GM21717 (cell line): ENCODE results near the gene CALML4.
"Not testable (repeated sequence)": the region's sequence is repeated elsewhere in the genome, so short reads cannot be mapped to it uniquely, and the experiment has no call there.

Experiments used
- ATAC-seq: cut with Tn5 transposase; IDR thresholded peaks from one replicate; pipeline ENCODE4 v1.9.1; 2021; ENCODE audit warnings: mild to moderate bottlenecking, moderate library complexity; ENCODE audit not compliant: unreplicated experiment

The CALML4 gene

DNA sequence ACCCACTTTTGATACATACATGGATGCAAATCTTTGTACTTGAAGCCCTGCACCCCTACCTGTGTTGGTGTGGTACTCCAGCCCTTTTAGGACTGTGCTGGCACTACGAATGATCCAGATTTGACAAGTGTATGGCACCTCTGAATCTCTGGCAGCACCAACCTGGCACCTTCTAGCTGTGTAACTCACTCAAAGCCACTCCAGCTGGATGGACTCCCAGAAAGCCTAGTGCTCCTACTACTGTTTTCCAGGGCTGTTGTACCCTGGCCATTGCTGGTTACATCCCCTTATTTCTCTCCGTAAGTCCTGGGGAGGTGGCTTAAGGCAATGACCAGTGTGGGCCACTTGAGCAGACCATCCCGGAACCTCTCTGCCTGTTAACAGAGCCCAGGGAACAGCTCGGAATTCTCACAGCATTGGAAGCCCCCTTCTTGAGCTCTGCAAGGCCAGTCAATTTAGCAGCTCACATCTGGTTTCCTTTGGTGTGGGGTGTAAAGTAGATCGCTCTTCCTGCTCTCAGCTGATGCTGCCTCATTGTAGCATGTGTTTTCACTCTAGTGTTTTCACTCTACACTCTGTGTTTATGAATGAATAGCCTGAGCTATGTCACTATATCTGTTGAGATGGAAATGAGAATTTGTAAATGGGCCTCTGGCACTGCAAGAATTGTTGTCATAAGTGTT, 12.2 kb downstream of the CALML4 start:
- no peak for ATAC-seq

DNA sequence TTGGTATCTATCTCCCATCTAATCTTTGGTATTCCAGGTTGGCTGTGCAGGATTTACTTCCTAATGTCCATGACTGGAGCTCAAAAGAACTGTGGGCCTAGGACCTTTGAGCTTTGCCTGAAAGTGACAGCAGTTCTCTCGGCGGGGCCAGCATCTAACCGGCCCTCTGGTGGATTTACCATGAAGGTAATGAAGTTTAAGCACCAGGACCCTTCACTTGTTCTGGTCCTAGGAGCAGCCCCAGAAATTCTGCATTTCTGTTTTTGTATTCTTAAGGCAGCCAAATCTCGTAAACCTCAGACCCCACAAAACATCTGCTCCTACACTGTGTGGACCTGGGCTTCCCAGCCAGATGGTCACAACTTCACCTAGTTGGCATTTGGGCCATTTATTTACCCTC, 13.0 kb downstream of the CALML4 start:
- no peak for ATAC-seq

DNA sequence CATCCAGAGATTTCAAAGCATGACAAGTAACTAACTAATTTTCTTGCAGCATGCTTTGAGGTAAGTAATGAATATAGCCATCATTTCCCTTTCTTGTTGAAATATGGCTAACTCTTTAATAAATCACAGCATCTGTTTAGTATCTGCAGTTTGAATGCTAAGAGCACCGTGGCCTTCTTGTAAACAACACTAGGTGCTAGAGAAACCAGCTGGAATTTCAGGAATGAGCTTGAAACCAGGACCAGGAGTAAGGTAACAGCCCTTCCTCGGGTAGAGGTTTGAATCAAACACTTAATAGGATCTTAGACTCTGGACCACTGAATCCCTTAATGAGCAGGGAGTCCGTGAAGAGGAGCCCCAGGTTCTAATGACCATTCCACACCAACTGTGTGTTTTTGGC, 13.6 kb downstream of the CALML4 start:
- no peak for ATAC-seq

DNA sequence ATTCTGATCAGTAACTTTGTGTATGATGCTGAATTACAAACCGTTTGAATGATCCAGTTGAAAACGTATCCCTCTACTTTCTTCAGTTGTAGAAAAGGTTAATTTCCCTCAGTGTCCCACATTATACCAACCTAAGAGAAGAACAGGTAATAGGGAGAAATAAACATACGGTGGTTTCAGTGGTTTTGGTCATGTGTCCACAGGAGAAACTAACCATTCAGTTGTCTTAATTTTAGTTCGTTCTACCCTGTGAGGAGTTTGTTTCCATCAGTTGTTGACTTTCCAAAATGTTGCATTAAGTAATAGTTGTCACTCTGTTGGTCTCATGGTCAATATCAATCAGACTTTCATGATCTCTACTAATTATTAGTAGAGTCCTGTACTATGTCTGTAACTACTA, 15.1 kb downstream of the CALML4 start:
- ATAC-seq: no peak

- ATAC-seq: no peak
Observed at GRCh38 chr15:68188647-68189046, 16.5 kb downstream of the CALML4 start.

DNA sequence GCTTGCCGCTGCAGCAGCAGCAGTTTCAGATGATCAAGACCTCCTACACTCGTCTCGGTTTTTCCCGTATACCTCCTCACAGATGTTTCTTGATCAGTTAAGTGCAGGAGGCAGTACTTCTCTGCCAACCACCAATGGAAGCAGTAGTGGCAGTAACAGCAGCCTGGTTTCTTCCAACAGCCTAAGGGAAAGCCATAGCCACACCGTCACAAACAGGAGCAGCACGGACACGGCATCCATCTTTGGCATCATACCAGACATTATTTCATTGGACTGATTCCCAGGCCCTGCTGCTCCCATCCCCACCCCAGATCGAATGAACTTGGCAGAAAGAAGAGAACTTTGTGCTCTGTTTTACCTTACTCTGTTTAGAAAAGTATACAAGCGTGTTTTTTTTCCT, 17.6 kb downstream of the CALML4 start:
- no peak for ATAC-seq

DNA sequence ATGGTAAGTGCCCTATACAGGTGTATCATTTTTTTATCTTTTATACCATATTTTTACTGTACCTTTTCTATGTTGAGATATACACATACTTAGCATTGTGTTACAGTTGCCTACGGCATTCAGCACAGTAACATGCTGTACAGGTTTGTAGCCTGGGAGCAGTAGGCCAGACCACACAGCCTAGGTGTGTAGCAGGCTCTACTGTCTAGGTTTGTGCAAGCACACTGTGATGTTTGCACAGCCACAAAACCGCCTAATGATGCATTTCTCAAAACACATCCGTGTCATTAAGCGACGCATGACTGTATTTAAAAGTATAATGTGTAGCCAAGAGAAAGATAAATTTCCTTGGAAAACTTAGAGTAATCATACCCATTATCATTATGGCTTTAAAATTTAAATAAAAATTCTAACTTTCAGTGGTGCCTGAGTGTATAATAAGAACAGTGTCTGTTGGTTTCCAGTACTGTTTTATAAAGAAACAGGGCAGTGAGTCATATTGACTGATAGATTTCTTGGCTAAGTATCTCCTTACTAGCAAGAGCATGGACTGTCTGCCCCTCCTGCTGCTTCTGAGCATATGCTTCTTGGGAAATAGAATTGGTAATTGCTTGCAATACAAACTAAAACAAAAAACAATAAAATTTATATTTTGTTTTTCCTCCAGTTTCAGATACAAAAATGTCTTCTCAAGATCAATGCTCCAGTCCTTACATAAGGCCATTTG, 18.3 kb downstream of the CALML4 start:
- no peak for ATAC-seq

GRCh38 chr15:68184616-68185480, 20.3 kb downstream of the CALML4 start:
- no peak for ATAC-seq

GRCh38 chr15:68183616-68184315, 21.4 kb downstream of the CALML4 start:
- ATAC-seq: no peak

- ATAC-seq: no peak
Observed at GRCh38 chr15:68177742-68178141, 27.4 kb downstream of the CALML4 start.

- no peak for ATAC-seq
Observed at GRCh38 chr15:68176601-68177000, 28.5 kb downstream of the CALML4 start.

- ATAC-seq: no peak
Observed at GRCh38 chr15:68175526-68175925, 29.6 kb downstream of the CALML4 start.

- ATAC-seq: no peak
Observed at GRCh38 chr15:68173119-68173518, 32.0 kb downstream of the CALML4 start.

- not testable (repeated sequence) for ATAC-seq
Observed at GRCh38 chr15:68172037-68172436, 33.1 kb downstream of the CALML4 start.

DNA sequence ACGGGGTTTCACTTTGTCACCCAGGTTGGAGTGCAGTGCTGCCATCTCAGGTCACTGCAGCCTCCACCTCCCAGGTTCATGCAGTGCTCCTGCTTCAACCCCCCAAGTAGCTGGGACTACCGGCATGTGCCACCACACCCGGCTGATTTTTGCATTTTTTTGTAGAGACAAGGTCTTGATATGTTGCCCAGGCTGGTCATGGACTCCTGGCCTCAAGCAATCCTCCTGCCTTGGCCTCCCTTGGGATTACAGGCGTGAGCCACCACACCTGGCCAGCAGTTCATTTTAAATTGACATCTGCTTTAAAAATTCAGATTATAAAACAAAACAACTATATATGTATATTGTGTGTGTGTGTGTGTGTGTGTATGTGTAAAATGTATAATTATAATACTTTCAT, 38.3 kb downstream of the CALML4 start:
- no peak for ATAC-seq

GRCh38 chr15:68163191-68163590, 41.9 kb downstream of the CALML4 start:
- no peak for ATAC-seq

- no peak for ATAC-seq
Observed at GRCh38 chr15:68158046-68158628, 47.0 kb downstream of the CALML4 start.

GRCh38 chr15:68157074-68157473, 48.1 kb downstream of the CALML4 start:
- no peak for ATAC-seq

GRCh38 chr15:68154923-68155559, 50.1 kb downstream of the CALML4 start:
- no peak for ATAC-seq

DNA sequence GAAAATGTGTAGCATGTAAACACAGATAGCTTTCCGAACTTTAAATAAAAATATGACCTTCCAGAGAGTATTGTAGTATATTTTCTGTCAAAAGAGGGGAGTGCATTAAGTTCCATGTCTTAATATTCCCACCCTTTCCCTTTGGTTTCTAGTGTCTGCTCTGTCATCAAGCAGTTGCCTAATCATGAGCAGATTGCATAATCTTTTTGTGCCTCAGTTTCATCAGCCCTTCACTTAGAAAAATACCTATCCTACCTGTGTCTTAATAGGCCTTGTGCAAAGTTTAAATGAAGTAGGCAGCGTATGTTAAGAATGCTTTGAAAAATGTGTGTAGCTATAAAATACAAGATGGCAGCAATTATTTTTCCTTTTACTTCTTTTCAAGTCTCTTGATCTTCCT, 52.8 kb downstream of the CALML4 start:
- no peak for ATAC-seq
